Epithelial cell of esophagus (primary cell): Measurements from ENCODE around the gene ADAM12.

Experiments used
- DNase-seq: peaks from one replicate; pipeline ENCODE4 v3.0.0; 2010; ENCODE audit warnings: low read depth
- H3K4me3 ChIP-seq: 2 replicates; pipeline ENCODE4 v1.5.1; 2011; ENCODE audit warnings: mild to moderate bottlenecking, low read length, control low read depth
- CTCF ChIP-seq: IDR thresholded peaks from 2 replicates; pipeline ENCODE4 v1.5.1; 2011; ENCODE audit warnings: low read depth, mild to moderate bottlenecking, low read length, control low read depth, inconsistent platforms; ENCODE audit not compliant: insufficient read depth; ENCODE audit errors: missing control alignments

Gene ADAM12

GRCh38 chr10:126431816-126432215, 43.5 kb upstream of the ADAM12 start:
- no peak overlapping the region for H3K4me3 ChIP-seq
- no peak for TF ChIP-seq CTCF
- DNase-seq = no peak

GRCh38 chr10:126430512-126430911, 42.2 kb upstream of the ADAM12 start:
- no peak for TF ChIP-seq CTCF
- DNase-seq = no peak
- no peak overlapping the region for H3K4me3 ChIP-seq

- no peak overlapping the region for H3K4me3 ChIP-seq
- no peak for TF ChIP-seq CTCF
- no peak for DNase-seq
Observed at GRCh38 chr10:126429275-126429674, 41.0 kb upstream of the ADAM12 start.

GRCh38 chr10:126425489-126426065, 37.3 kb upstream of the ADAM12 start:
- no peak overlapping the region for H3K4me3 ChIP-seq
- no peak for TF ChIP-seq CTCF
- no peak for DNase-seq

DNA sequence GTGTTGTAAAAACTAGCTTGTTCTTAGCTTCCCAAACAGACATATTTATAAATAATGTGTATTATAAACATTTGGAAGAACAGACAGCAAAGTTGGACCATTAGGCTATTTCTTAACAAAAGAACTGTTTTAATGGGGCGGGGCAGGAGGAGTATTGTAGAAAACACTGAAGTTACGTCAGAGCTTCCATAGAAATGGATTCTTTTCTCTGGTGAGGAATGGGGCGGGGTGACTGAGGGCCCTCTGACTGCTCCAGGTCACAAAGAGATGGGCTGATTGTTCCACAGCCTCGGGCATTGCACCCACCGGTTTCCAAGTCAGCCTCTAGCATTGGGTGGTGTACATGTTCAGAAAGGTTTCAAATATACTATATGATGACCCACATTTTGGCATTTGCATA, 36.8 kb upstream of the ADAM12 start:
- TF ChIP-seq CTCF = no peak
- DNase-seq = peak; percentile 7
- H3K4me3 ChIP-seq = no peak overlapping the region

- no peak for DNase-seq
- no peak for TF ChIP-seq CTCF
- no peak overlapping the region for H3K4me3 ChIP-seq
Observed at GRCh38 chr10:126423732-126424491, 35.6 kb upstream of the ADAM12 start.

DNA sequence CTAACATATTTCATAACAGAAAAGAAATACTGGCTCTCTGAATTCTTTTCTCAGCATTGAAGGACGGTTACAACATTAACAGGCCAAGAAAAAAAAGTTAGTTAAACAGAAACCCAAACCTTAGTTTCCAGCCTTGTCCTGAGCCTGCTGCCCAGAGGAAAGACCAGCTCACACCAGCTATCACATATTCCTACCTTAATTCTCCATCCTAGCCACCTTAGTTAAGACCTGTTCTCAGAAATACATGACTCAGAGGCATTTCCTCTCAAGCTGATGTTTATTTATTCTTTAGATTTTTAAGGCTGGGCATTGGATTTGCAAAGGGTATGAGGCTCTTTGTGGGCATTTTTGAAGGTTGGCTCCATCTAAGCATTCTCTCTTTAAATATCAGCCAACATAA, 34.3 kb upstream of the ADAM12 start:
- H3K4me3 ChIP-seq = no peak overlapping the region
- DNase-seq = peak; percentile 39
- no peak for TF ChIP-seq CTCF
